ENCODE results near the gene PARP6.

PARP6 gene

DNA sequence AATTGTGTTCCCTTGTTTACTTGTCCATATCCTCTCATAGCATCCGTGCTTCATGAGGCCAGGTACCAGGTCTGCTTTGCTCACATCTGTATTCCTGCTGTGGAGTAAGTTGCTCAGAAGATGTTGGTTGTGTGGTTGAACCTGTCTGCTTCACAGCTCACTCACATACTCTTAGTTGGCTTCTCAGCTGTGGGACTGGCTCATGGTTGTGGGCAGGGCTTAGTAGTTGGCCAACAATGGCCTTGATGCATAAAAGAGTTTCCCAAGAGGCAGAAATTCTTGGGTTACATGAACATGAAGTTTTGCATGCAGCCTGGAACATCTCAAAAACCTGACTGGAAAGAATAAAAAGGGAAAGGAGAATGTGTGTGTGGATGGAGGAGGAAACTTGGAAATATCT, 30.6 kb upstream of the PARP6 start:
- no peak overlapping the region for H3K4me3 ChIP-seq (replicated peaks in 1 of 2; ENCODE audit: low read depth in 2 of 2, low read length in 2 of 2)
- DNase-seq (ENCODE audit: low read depth in 2 of 2): no peak
- TF ChIP-seq, protein P1, sequence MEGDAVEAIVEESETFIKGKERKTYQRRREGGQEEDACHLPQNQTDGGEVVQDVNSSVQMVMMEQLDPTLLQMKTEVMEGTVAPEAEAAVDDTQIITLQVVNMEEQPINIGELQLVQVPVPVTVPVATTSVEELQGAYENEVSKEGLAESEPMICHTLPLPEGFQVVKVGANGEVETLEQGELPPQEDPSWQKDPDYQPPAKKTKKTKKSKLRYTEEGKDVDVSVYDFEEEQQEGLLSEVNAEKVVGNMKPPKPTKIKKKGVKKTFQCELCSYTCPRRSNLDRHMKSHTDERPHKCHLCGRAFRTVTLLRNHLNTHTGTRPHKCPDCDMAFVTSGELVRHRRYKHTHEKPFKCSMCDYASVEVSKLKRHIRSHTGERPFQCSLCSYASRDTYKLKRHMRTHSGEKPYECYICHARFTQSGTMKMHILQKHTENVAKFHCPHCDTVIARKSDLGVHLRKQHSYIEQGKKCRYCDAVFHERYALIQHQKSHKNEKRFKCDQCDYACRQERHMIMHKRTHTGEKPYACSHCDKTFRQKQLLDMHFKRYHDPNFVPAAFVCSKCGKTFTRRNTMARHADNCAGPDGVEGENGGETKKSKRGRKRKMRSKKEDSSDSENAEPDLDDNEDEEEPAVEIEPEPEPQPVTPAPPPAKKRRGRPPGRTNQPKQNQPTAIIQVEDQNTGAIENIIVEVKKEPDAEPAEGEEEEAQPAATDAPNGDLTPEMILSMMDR (IDR thresholded peaks at IDR 0.05; ENCODE audit: low read depth, low read length): no peak

DNA sequence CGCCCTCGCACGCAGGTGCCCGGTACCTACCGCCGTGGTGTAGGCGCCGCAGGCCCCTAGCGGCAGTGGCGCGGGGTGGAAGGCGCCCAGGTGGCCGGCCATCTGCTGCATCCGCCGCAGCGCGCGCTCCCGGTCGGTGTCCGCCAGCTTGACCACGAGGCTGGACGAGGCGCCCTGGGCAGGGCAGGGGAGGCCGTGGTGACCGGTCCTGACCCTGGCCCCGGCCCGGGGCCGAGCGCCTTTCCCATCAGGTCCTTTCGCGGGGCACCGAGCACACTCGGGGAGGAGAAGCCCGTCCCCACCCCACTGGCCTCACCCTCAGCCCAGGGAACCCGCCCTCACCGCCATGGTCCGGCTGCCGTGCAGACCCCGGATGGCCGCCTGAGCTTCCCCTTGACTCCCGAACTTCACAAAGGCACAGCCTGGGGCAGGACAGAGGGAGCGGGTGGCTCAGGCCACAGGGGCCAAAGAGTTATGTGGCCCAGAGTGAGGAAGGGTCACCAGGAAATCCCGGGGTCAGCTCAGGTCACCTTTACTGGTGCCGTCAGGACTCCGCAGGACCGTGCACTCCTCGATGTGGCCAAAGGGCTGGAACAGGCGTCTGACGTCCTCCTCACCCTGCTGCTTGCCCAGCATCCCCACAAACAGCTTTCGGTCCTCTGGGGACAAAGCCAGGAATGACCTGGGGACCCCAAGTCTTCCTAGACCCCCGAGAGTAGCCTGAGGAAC, 17.4 kb upstream of the PARP6 start:
- no peak for DNase-seq (ENCODE audit: low read depth in 2 of 2)
- no peak overlapping the region for H3K4me3 ChIP-seq (replicated peaks in 1 of 2; ENCODE audit: low read depth in 2 of 2, low read length in 2 of 2)
- TF ChIP-seq, protein P1 (IDR thresholded peaks at IDR 0.05; ENCODE audit: low read depth, low read length): no peak

DNA sequence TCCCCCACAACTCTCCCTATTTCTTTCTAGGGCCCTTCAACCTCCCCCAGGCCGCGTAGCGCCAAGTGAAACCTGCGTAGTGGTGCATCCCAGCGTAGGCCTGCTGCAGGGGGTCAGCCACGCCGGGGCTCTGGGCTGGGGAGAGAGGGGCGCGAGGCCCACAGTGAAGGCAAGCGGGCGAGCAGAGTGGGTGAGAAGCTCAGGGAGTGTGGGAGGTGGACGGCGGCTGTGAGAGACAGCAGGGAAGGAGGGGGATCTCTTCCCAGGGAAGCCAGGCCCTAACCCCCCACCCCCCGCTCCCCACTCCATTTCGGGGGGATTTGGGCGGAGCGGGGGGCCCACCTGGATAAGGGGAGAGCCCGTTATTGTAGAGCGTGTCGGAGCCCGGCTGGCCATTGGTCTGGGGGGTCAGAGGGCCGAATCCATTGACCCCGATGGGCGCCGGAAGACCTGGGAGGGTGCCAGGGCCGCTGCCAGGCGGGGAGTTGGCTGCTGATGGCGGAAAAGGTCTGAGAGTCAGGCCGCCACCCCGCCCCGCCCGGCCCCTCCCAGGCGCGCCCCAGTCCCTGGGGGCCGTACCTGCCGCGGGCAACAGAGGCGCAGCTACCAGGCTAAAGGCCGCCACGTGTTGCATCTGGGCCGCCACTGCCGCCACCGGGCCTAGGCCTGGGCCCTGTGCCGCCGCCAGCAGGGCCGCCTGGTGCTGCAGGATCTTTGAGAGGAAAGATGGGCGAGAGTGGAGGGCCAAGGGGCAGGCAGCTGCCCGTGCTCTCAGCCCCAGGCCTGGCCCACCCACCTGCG, 16.6 kb upstream of the PARP6 start:
- no peak overlapping the region for H3K4me3 ChIP-seq (replicated peaks in 1 of 2; ENCODE audit: low read depth in 2 of 2, low read length in 2 of 2)
- TF ChIP-seq, protein P1 (IDR thresholded peaks at IDR 0.05; ENCODE audit: low read depth, low read length): no peak
- DNase-seq (ENCODE audit: low read depth in 2 of 2): no peak

DNA sequence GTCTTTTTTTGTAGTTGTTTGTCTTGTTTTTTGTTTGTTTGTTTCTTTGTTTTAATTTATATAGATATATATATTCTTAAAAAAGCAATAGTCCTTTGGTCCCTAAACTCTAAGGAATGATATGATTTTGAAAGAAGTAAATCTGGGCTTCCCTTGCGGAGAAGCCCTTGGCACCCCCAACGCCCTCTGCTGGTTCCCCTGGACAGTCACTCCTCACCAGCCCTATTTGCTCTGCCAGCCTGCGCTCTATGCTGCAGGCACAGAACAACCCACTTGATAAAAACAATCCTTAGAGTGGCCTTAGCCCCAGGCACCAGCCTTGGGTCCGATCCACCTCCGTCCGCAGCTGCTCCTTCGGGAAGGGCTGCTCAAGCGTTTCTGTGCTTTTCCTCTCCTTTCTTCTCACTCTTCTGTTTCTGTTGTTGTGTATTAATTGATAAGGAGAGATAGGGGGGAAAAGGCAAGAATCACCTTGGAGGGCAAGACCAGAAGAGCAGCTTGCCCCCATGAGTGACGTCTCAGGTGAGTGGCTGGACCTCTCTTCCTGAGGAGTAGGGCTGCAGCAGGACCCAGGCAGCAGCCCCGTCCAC, 13.7 kb upstream of the PARP6 start:
- no peak overlapping the region for H3K4me3 ChIP-seq (replicated peaks in 1 of 2; ENCODE audit: low read depth in 2 of 2, low read length in 2 of 2)
- TF ChIP-seq, protein P1 (IDR thresholded peaks at IDR 0.05; ENCODE audit: low read depth, low read length): peak; percentile 55
- peak; percentile 48 to 52 for DNase-seq (ENCODE audit: low read depth in 2 of 2)

DNA sequence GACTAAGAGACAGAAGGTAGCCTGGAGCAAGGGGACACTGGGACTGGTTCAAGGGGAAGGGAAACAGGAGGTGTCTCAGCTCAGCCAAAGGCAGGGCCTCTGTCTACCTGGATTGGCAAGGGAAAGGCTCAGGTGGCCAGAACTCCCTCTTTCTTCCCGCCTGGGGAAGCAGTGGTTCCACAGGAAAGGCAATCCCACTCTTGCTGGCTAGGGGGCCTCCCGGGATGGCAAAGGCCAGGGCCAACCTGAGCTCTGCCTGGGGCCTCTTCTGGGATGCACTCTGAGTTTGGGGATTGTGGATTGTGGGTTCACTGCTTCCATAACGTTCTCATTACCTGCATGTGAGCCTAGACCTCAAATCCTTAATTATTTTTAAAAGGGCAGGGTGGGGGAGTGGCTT, 13.0 kb upstream of the PARP6 start:
- H3K4me3 ChIP-seq (replicated peaks in 1 of 2; ENCODE audit: low read depth in 2 of 2, low read length in 2 of 2): no peak overlapping the region
- TF ChIP-seq, protein P1 (IDR thresholded peaks at IDR 0.05; ENCODE audit: low read depth, low read length): no peak
- DNase-seq (ENCODE audit: low read depth in 2 of 2): no peak

DNA sequence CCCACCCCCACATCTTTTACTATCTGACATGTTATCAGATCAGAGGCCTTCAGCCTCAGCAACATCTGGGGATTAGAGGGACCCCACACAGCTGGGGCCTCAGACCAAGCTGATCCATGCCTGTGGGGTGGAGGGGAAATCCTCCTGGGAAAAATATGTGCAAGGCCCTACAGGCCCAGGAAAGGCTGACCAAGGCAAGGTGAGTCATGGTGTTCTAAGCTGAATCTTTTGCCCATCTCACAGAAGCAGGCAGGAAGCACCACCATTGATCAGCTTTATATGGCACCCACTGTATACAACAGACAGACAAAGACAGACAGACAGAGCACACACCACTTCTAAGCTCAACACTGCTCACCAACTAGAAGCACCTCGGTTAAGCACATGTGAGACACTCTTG, 12.4 kb upstream of the PARP6 start:
- TF ChIP-seq, protein P1 (IDR thresholded peaks at IDR 0.05; ENCODE audit: low read depth, low read length): no peak
- no peak overlapping the region for H3K4me3 ChIP-seq (replicated peaks in 1 of 2; ENCODE audit: low read depth in 2 of 2, low read length in 2 of 2)
- DNase-seq (ENCODE audit: low read depth in 2 of 2): peak in 1 of 2 donors; percentile 27
